GM12873 (cell line): ENCODE data around the gene SEC11C.

ENCODE experiments used
- TF ChIP-seq, protein P1 (sequence below): IDR thresholded peaks from 2 replicates; pipeline ENCODE4 v1.5.1; 2012; ENCODE audit warnings: low read depth, mild to moderate bottlenecking, moderate library complexity, low read length, control low read depth; ENCODE audit not compliant: insufficient read depth; ENCODE audit errors: missing control alignments

The SEC11C gene

DNA sequence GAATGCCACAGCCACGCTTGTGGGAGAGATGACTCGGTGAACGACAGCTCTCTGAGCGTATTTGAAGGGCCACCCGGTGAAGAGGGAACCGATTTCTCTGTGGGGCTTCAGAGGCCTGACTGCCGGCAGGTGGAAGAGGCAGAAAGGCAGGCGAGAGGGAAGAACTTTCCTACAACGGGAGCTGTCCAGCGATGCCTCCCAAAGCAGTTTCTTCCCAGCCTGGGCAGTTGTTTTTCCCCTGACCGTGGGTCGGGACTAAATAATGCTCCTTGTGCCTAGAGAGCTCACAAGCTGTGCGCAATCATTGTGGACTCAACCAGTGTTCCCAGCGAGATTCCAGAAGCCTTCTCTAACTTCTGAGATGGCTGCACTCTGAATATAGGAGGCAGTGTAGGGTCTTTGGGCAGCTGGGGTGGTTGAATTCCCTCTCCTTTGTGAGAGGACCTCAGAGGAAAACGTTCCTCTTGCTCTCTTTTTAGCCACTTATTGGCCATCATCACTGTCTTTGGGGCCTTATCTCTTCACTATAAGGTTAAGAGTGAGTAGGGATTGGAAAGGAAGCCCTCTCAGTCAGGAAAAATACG lies 710 bp downstream of the SEC11C start:
- TF ChIP-seq, protein P1, sequence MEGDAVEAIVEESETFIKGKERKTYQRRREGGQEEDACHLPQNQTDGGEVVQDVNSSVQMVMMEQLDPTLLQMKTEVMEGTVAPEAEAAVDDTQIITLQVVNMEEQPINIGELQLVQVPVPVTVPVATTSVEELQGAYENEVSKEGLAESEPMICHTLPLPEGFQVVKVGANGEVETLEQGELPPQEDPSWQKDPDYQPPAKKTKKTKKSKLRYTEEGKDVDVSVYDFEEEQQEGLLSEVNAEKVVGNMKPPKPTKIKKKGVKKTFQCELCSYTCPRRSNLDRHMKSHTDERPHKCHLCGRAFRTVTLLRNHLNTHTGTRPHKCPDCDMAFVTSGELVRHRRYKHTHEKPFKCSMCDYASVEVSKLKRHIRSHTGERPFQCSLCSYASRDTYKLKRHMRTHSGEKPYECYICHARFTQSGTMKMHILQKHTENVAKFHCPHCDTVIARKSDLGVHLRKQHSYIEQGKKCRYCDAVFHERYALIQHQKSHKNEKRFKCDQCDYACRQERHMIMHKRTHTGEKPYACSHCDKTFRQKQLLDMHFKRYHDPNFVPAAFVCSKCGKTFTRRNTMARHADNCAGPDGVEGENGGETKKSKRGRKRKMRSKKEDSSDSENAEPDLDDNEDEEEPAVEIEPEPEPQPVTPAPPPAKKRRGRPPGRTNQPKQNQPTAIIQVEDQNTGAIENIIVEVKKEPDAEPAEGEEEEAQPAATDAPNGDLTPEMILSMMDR = no peak

DNA sequence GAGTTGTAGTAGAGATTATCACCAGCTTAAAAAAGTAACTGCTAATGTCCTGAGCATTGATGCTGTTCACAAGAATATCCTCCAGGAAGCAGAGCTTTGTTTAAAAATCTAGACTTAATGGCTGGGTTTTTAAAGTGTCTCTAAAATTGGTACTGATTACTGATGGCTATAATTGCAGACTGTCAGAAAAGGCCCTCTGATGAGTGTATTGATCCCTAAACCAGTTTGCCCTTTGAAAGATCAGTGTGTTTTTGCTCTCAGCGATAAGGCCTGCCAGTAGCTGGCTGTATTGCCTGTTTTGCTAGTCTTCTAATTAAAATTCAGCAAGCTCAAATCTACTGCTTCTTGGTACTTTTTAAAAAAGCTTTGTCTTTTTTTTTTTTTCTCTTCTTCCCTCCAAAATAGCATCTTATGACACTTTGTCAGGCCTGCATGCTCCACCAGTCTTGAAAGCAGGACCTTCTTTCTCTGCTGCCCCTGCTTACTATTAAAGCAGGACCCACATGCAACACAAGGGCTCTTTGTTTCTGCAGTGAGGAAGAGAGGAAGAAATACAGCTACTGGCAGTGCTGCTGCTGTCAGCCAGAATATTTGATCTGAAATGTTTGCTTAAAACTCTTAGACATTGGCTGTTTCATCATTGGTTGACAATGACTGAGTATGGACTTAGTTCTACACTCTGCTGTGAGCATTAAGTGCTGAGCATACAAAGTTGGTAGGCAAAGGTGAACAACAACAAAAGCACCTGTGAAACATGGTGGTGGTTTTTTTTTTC lies 1.8 kb downstream of the SEC11C start:
- TF ChIP-seq, protein P1 = no peak

DNA sequence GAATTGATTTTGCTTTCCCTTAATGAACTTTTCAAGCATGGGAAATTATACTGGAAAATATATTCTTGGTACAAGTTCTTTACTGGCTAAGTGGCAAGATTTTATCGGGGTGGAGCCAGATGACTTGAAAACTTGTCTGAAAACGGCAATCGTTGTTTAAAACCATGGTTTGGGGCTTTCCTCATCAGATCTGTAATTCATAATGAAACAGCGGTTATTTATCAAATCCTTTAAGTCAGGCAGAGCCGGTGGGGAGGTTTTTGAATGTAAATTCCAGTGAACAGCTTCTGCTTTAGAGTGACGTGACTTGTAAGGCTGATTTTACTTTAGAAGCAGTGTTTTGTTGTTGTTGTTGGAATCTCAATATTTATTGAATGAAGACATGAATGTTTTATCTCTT lies 2.6 kb downstream of the SEC11C start:
- TF ChIP-seq, protein P1 = no peak

DNA sequence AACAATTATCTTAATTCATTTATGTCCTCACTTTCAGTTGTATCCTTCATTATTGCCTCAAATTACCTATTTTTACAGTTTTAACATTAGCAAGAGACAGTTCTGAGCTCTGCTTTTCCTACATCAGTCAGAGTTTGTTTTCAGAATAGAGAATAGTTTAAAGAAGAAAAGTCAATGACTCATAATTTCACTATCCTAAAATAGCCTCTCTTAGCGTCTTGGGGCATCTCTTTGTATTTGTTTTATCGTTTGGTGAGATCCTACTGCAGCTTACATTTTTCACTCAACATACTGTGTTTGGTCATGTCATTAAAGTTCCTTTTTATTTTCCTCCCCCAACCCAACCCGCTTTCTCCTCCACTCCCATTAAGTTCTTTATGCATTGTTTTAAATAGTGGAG lies 3.8 kb downstream of the SEC11C start:
- TF ChIP-seq, protein P1 = no peak

DNA sequence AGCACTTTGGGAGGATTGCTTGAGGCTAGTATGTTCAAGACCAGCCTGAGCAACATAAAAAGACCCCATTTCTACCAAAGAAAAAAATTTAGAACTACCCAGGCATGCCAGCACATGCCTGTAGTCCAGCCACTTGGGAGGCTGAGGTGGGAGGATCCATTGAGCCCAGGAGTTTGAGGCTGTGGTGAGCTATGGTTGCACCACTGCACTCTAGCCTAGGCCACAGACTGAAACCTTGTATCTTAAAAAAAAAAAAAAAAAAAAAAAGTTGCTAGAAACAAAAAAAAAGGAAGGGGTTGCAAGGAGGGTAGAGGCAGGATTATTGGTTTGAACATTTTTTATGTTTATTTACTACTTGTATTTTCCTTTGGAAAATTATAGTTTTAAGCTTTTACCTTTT lies 4.8 kb downstream of the SEC11C start:
- TF ChIP-seq, protein P1 = no peak

DNA sequence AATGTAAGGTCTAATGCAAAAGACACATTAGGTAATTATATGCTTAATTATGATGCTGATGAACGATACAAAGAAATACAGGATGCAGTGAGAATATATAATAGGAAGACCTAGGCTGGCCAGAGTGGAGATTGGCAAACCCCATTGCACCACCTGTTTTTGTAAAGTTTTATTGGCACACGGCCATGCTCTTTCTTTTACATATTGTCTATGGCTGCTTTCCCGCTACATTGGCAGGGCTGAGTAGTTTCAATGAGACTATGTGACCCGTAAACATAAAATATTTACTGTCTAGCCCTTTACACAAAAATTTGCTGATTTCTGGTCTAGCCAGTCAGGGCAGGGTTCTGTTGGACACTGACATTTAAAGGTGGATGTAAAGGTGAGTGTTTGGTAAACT lies 5.4 kb downstream of the SEC11C start:
- TF ChIP-seq, protein P1 = no peak

DNA sequence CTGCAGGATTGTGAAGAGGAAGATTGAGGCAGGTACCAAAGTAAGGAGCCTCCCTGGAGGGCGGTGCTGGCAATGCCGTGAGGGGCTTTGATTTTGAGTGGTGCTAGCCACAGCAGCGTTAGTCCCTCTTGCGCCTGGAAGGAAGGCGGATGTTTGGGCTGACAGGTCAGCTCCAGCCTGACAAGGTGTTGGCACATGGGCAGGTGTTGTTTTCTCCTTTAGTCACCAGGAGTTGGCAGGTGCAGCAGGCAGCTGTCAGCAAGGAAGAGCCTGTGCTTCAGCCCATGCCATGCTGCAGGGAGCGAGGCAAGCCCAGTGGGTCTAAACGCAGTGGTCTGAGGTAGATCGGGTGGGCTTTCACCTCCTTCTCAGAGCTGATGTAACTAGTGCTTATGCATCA lies 8.5 kb downstream of the SEC11C start:
- TF ChIP-seq, protein P1 = no peak
